Measurements from ENCODE around the gene BTN1A1.
"Not testable (repeated sequence)": the region's sequence is repeated elsewhere in the genome, so short reads cannot be mapped to it uniquely, and the experiment has no call there.

Gene BTN1A1

GRCh38 chr6:26476896-26477295 is 23.2 kb upstream of the BTN1A1 start:
- no peak for DNase-seq (ENCODE audit: low read depth)

GRCh38 chr6:26477426-26477825 is 22.7 kb upstream of the BTN1A1 start:
- no peak for DNase-seq (ENCODE audit: low read depth)

- no peak for DNase-seq (ENCODE audit: low read depth)
Observed at GRCh38 chr6:26478100-26478984, 21.8 kb upstream of the BTN1A1 start.

- DNase-seq (ENCODE audit: low read depth), result no peak
Observed at GRCh38 chr6:26478985-26479278, 21.2 kb upstream of the BTN1A1 start.

- DNase-seq (ENCODE audit: low read depth), result no peak
Observed at GRCh38 chr6:26482338-26482737, 17.8 kb upstream of the BTN1A1 start.

- DNase-seq (ENCODE audit: low read depth), result no peak
Observed at GRCh38 chr6:26483727-26484126, 16.4 kb upstream of the BTN1A1 start.

- DNase-seq (ENCODE audit: low read depth), result no peak
Observed at GRCh38 chr6:26484161-26484560, 15.9 kb upstream of the BTN1A1 start.

GRCh38 chr6:26485112-26485780 is 14.9 kb upstream of the BTN1A1 start:
- DNase-seq (ENCODE audit: low read depth), result no peak

GRCh38 chr6:26486358-26486757 is 13.7 kb upstream of the BTN1A1 start:
- no peak for DNase-seq (ENCODE audit: low read depth)

- DNase-seq (ENCODE audit: low read depth), result no peak
Observed at GRCh38 chr6:26487466-26487865, 12.6 kb upstream of the BTN1A1 start.

- DNase-seq (ENCODE audit: low read depth), result no peak
Observed at GRCh38 chr6:26489996-26490964, 9.8 kb upstream of the BTN1A1 start.

GRCh38 chr6:26491604-26492003 is 8.5 kb upstream of the BTN1A1 start:
- no peak for DNase-seq (ENCODE audit: low read depth)

- no peak for DNase-seq (ENCODE audit: low read depth)
Observed at GRCh38 chr6:26493258-26493657, 6.8 kb upstream of the BTN1A1 start.

GRCh38 chr6:26494117-26494516 is 6.0 kb upstream of the BTN1A1 start:
- no peak for DNase-seq (ENCODE audit: low read depth)

GRCh38 chr6:26495281-26495680 is 4.8 kb upstream of the BTN1A1 start:
- DNase-seq (ENCODE audit: low read depth), result no peak

GRCh38 chr6:26497610-26498009 is 2.5 kb upstream of the BTN1A1 start:
- DNase-seq (ENCODE audit: low read depth), result no peak

GRCh38 chr6:26501482-26501986 is 1.4 kb downstream of the BTN1A1 start:
- DNase-seq (ENCODE audit: low read depth), result no peak

- DNase-seq (ENCODE audit: low read depth), result no peak
Observed at GRCh38 chr6:26502165-26502564, 2.1 kb downstream of the BTN1A1 start.

GRCh38 chr6:26502626-26503025 is 2.5 kb downstream of the BTN1A1 start:
- no peak for DNase-seq (ENCODE audit: low read depth)

- no peak for DNase-seq (ENCODE audit: low read depth)
Observed at GRCh38 chr6:26507658-26508057, 7.6 kb downstream of the BTN1A1 start.

- DNase-seq (ENCODE audit: low read depth), result not testable (repeated sequence)
Observed at GRCh38 chr6:26511033-26511432, 10.9 kb downstream of the BTN1A1 start.

- DNase-seq (ENCODE audit: low read depth), result no peak
Observed at GRCh38 chr6:26514984-26515383, 14.9 kb downstream of the BTN1A1 start.
